Naive B cell (primary cell): ENCODE measurements around the gene MUC6. TPM values are rescaled to one million over a fixed set of nuclear protein-coding genes. Genes with fewer than 3 reads are reported as not detected.

Source experiments
- ATAC-seq, 2 donors: fragments of 150-1000 bp; cut with Tn5 transposase; 2 replicates each; pipeline ENCODE4 v1.10.0; 2021; ENCODE audit warnings: low read depth in 2 of 2, mild to moderate bottlenecking in 2 of 2, moderate library complexity in 2 of 2
- DNase-seq: peaks from one replicate; pipeline ENCODE4 v3.0.0; 2022
- H3K27ac Mint-ChIP-seq, 6 donors: one replicate each; pipeline ENCODE4 v1.8.0; 2020 to 2022; ENCODE audit warnings: mild to moderate bottlenecking in 6 of 6, mixed read lengths in 6 of 6, moderate library complexity in 5 of 6, inconsistent platforms in 2 of 6
- H3K27me3 Mint-ChIP-seq, 3 donors: one replicate each; pipeline ENCODE4 v1.8.0; 2021 to 2022; ENCODE audit warnings: mixed read lengths in 3 of 3, mild to moderate bottlenecking in 1 of 3
- H3K36me3 Mint-ChIP-seq, 2 donors: one replicate each; pipeline ENCODE4 v1.8.0; 2020 to 2022; ENCODE audit warnings: mixed read lengths in 2 of 2, inconsistent platforms in 1 of 2, mild to moderate bottlenecking in 1 of 2
- H3K4me1 Mint-ChIP-seq, 3 donors: one replicate each; pipeline ENCODE4 v1.8.0; 2020 to 2022; ENCODE audit warnings: mixed read lengths in 3 of 3, inconsistent platforms in 1 of 3, mild to moderate bottlenecking in 1 of 3, moderate library complexity in 1 of 3
- H3K4me3 Mint-ChIP-seq, 8 donors: one replicate each; pipeline ENCODE4 v1.8.0; 2020 to 2022; ENCODE audit warnings: mild to moderate bottlenecking in 8 of 8, mixed read lengths in 8 of 8, moderate library complexity in 8 of 8, inconsistent platforms in 2 of 8
- H3K9me3 Mint-ChIP-seq, 7 donors: one replicate each; pipeline ENCODE4 v1.8.0; 2020 to 2022; ENCODE audit warnings: mixed read lengths in 7 of 7, mild to moderate bottlenecking in 5 of 7, inconsistent platforms in 2 of 7, moderate library complexity in 1 of 7
- polyA plus RNA-seq, 6 donors: library from polyadenylated mRNA; unstranded; fragments of 300-500 nt; fragmentation: Illumina TruSeq; gene quantifications; one replicate each; pipeline ENCODE4 v1.2.3, GENCODE V29; 2021; ENCODE audit warnings: low read depth in 6 of 6

Gene MUC6
- polyA plus RNA-seq, 6 donors from 2014 or later: 0.04 TPM; not detected in 5

- peaks cover 20 to 26% (median 24%) of the 10 kb centered on the region in 3 donors for H3K4me1 Mint-ChIP-seq
- H3K36me3 Mint-ChIP-seq: peaks cover 0 to 10% of the 10 kb centered on the region in 2 donors
- ATAC-seq (peak in 1 of 2 donors; percentile 22), DNase-seq (no peak)
- peaks cover 0 to 1% (median 0%) of the 10 kb centered on the region in 7 donors for H3K9me3 Mint-ChIP-seq
- no peaks in the 10 kb centered on the region for H3K27me3 Mint-ChIP-seq
- no peak overlapping the region for H3K4me3 Mint-ChIP-seq
- H3K27ac Mint-ChIP-seq: peak overlapping the region in 3 of 6 donors; percentile 21 to 86 (median 72)
Observed at GRCh38 chr11:965206-965775, 71.2 kb downstream of the MUC6 start.

GRCh38 chr11:963852-964251 lies 72.7 kb downstream of the MUC6 start:
- Mint-ChIP-seq H3K9me3 (peaks cover 0 to 1% (median 0%) of the 10 kb centered on the region in 7 donors), H3K4me3 (no peak overlapping the region), H3K27ac (peak overlapping the region in 2 of 6 donors; percentile 57 to 65), H3K27me3 (no peaks in the 10 kb centered on the region), H3K4me1 (peaks cover 13 to 19% (median 13%) of the 10 kb centered on the region in 3 donors), H3K36me3 (peaks cover 0 to 10% of the 10 kb centered on the region in 2 donors)
- no peak for ATAC-seq
- no peak for DNase-seq

Other genes with a start within 250 kb of the MUC6 start
- gene CEND1, start 246.6 kb downstream of the MUC6 start, polyA plus RNA-seq: not detected
- 1 to 10 TPM; 6.8 to 9.4 (median 7.2) TPM for gene SLC25A22, start 238.4 kb downstream of the MUC6 start, polyA plus RNA-seq
- gene PIDD1, start 231.5 kb downstream of the MUC6 start, polyA plus RNA-seq: 1 to 10 TPM in 5 of 6 donors, not detected in 1; 2.6 to 6.2 (median 3.5) TPM
- 1,000 to 10,000 TPM; 1,447 to 3,573 (median 3,150) TPM for gene RPLP2, start 226.8 kb downstream of the MUC6 start, polyA plus RNA-seq
- gene PNPLA2, start 217.8 kb downstream of the MUC6 start, polyA plus RNA-seq: 10 to 100 TPM; 13.0 to 49.9 (median 26.9) TPM
- gene CRACR2B, start 208.8 kb downstream of the MUC6 start, polyA plus RNA-seq: under 1 TPM in 3 of 6 donors, not detected in 3; 0.41 to 1.00 (median 0.55) TPM
- 1 to 10 TPM; 1.2 to 5.8 (median 3.2) TPM for gene CD151, start 203.8 kb downstream of the MUC6 start, polyA plus RNA-seq
- gene POLR2L, start 194.2 kb downstream of the MUC6 start, polyA plus RNA-seq: 10 to 100 TPM; 41.3 to 68.4 (median 55.9) TPM
- gene TSPAN4, start 193.9 kb downstream of the MUC6 start, polyA plus RNA-seq: 1 to 10 TPM in 5 of 6 donors, not detected in 1; 1.5 to 3.4 (median 2.8) TPM
- gene CHID1, start 125.9 kb downstream of the MUC6 start, polyA plus RNA-seq: 10 to 100 TPM; 39.0 to 69.7 (median 47.2) TPM
- 1 to 10 TPM; 3.3 to 9.2 (median 4.7) TPM for gene AP2A2, start 110.8 kb downstream of the MUC6 start, polyA plus RNA-seq
- not detected for gene MUC2, start 38.2 kb upstream of the MUC6 start, polyA plus RNA-seq
- not detected for gene MUC5AC, start 121.2 kb upstream of the MUC6 start, polyA plus RNA-seq
- gene MUC5B, start 186.3 kb upstream of the MUC6 start, polyA plus RNA-seq: not detected